Effector memory CD8-positive, alpha-beta T cell (primary cell): ENCODE results near the gene LENG8.

ENCODE experiments used
- ATAC-seq: fragments of 150-1000 bp; cut with Tn5 transposase; replicated peaks from 2 replicates; pipeline ENCODE4 v1.10.0; 2021; ENCODE audit warnings: mild to moderate bottlenecking, moderate library complexity
- DNase-seq, 3 experiments: peaks; one replicate each; pipeline ENCODE4 v3.0.0; 2021
- H3K27ac Mint-ChIP-seq, 2 donors: one replicate each; pipeline ENCODE4 v1.8.0; 2022; ENCODE audit warnings: mild to moderate bottlenecking in 2 of 2, mixed read lengths in 2 of 2, moderate library complexity in 2 of 2
- H3K27me3 Mint-ChIP-seq, 2 donors: one replicate each; pipeline ENCODE4 v1.8.0; 2022; ENCODE audit warnings: mixed read lengths in 2 of 2
- H3K36me3 Mint-ChIP-seq: one replicate; pipeline ENCODE4 v1.8.0; 2022; ENCODE audit warnings: mild to moderate bottlenecking, moderate library complexity, mixed read lengths; ENCODE audit not compliant: insufficient read depth
- H3K4me1 Mint-ChIP-seq, 2 donors: one replicate each; pipeline ENCODE4 v1.8.0; 2022; ENCODE audit warnings: low read depth in 2 of 2, mixed read lengths in 2 of 2
- H3K4me3 Mint-ChIP-seq, 2 donors: one replicate each; pipeline ENCODE4 v1.8.0; 2022; ENCODE audit warnings: mild to moderate bottlenecking in 2 of 2, mixed read lengths in 2 of 2, moderate library complexity in 2 of 2
- H3K9me3 Mint-ChIP-seq, 2 donors: one replicate each; pipeline ENCODE4 v1.8.0; 2022; ENCODE audit warnings: mixed read lengths in 2 of 2
- total RNA-seq, 9 experiments: gene quantifications; one replicate each; lab custom pipeline; 2026; lab: John Stamatoyannopoulos, UW

Gene LENG8
- total RNA-seq: 129 to 557 (median 328) reads per million in 9 experiments

- no peaks in the 10 kb centered on the region for H3K27me3 Mint-ChIP-seq
- H3K4me3 Mint-ChIP-seq: peak within 1 kb of the TSS; percentile 96 to 97
- H3K9me3 Mint-ChIP-seq: no peaks in the 10 kb centered on the region
Measured at GRCh38 chr19:54448774-54449700, at the start of gene LENG8. TSS of gene LENG8 (plus strand) at chr19:54449199. CDS start at chr19:54451345, 2,146 bp downstream.

GRCh38 chr19:54400913-54401312 is 48.1 kb upstream of the LENG8 start:
- H3K4me3 Mint-ChIP-seq: no peak overlapping the region
- no peak overlapping the region for H3K27ac Mint-ChIP-seq
- H3K36me3 Mint-ChIP-seq: peaks cover 2% of the 10 kb centered on the region
- H3K27me3 Mint-ChIP-seq: peaks cover 16 to 32% of the 10 kb centered on the region in 2 donors
- DNase-seq (no peak), ATAC-seq (no peak)
- H3K4me1 Mint-ChIP-seq: no peaks in the 10 kb centered on the region
- H3K9me3 Mint-ChIP-seq: no peaks in the 10 kb centered on the region

More at GRCh38 chr19:54448774-54449700, at the start of gene LENG8:
- DNase-seq: peak; percentile 96 to 98 (median 97)
- peaks cover 38 to 39% of the 10 kb centered on the region in 2 donors for H3K4me1 Mint-ChIP-seq
- peak within 1 kb of the TSS; percentile 95 to 99 for H3K27ac Mint-ChIP-seq
- peak; percentile 90 for ATAC-seq
- peaks cover 63% of the 10 kb centered on the region for H3K36me3 Mint-ChIP-seq

GRCh38 chr19:54403054-54403453 is 45.9 kb upstream of the LENG8 start:
- DNase-seq (no peak), ATAC-seq (no peak)
- H3K27ac Mint-ChIP-seq: no peak overlapping the region
- no peaks in the 10 kb centered on the region for H3K9me3 Mint-ChIP-seq
- peaks cover 16 to 24% of the 10 kb centered on the region in 2 donors for H3K27me3 Mint-ChIP-seq
- no peak overlapping the region for H3K4me3 Mint-ChIP-seq
- no peaks in the 10 kb centered on the region for H3K4me1 Mint-ChIP-seq
- peaks cover 2% of the 10 kb centered on the region for H3K36me3 Mint-ChIP-seq

- Mint-ChIP-seq H3K4me3 (no peak overlapping the region), H3K4me1 (no peaks in the 10 kb centered on the region), H3K27ac (no peak overlapping the region), H3K27me3 (peaks cover 10 to 12% of the 10 kb centered on the region in 2 donors), H3K9me3 (peaks cover 0 to 2% of the 10 kb centered on the region in 2 donors), H3K36me3 (peaks cover 6% of the 10 kb centered on the region)
- ATAC-seq (no peak), DNase-seq (no peak)
Measured at GRCh38 chr19:54405628-54406027, 43.4 kb upstream of the LENG8 start.

GRCh38 chr19:54407780-54408179 is 41.2 kb upstream of the LENG8 start:
- ATAC-seq (no peak), DNase-seq (no peak)
- peaks cover 0 to 4% of the 10 kb centered on the region in 2 donors for H3K4me1 Mint-ChIP-seq
- H3K9me3 Mint-ChIP-seq: peaks cover 0 to 2% of the 10 kb centered on the region in 2 donors
- peaks cover 10% of the 10 kb centered on the region in 2 donors for H3K27me3 Mint-ChIP-seq
- no peak overlapping the region for H3K4me3 Mint-ChIP-seq
- peaks cover 6% of the 10 kb centered on the region for H3K36me3 Mint-ChIP-seq
- peak overlapping the region; percentile 83 for H3K27ac Mint-ChIP-seq

- Mint-ChIP-seq H3K27ac (peak overlapping the region; percentile 83), H3K36me3 (peaks cover 6% of the 10 kb centered on the region), H3K27me3 (peaks cover 5 to 7% of the 10 kb centered on the region in 2 donors), H3K4me1 (peaks cover 0 to 4% of the 10 kb centered on the region in 2 donors), H3K9me3 (peaks cover under 1 to 2% of the 10 kb centered on the region in 2 donors), H3K4me3 (no peak overlapping the region)
- DNase-seq (no peak), ATAC-seq (no peak)
Measured at GRCh38 chr19:54408456-54409026, 40.5 kb upstream of the LENG8 start.

GRCh38 chr19:54411033-54411432 is 38.0 kb upstream of the LENG8 start:
- Mint-ChIP-seq H3K4me1 (peaks cover 4% of the 10 kb centered on the region in 2 donors), H3K4me3 (no peak overlapping the region), H3K9me3 (peaks cover 7 to 10% of the 10 kb centered on the region in 2 donors), H3K27ac (no peak overlapping the region), H3K36me3 (peaks cover 4% of the 10 kb centered on the region), H3K27me3 (peaks cover 20 to 23% of the 10 kb centered on the region in 2 donors)
- ATAC-seq (no peak), DNase-seq (no peak)

- peaks cover 36 to 37% of the 10 kb centered on the region in 2 donors for H3K27me3 Mint-ChIP-seq
- no peak for ATAC-seq
- no peak for DNase-seq
- peaks cover 4% of the 10 kb centered on the region for H3K36me3 Mint-ChIP-seq
- peaks cover 8 to 11% of the 10 kb centered on the region in 2 donors for H3K4me1 Mint-ChIP-seq
- no peak overlapping the region for H3K27ac Mint-ChIP-seq
- H3K4me3 Mint-ChIP-seq: no peak overlapping the region
- peaks cover 7 to 10% of the 10 kb centered on the region in 2 donors for H3K9me3 Mint-ChIP-seq
Measured at GRCh38 chr19:54412877-54413276, 36.1 kb upstream of the LENG8 start.

- Mint-ChIP-seq H3K4me3 (no peak overlapping the region), H3K4me1 (peaks cover 13 to 16% of the 10 kb centered on the region in 2 donors), H3K9me3 (peaks cover 6 to 10% of the 10 kb centered on the region in 2 donors), H3K27me3 (peaks cover 41 to 43% of the 10 kb centered on the region in 2 donors), H3K27ac (peak overlapping the region in 1 of 2 donors; percentile 4), H3K36me3 (no peaks in the 10 kb centered on the region)
- ATAC-seq: no peak
- DNase-seq: no peak
Measured at GRCh38 chr19:54414156-54414555, 34.8 kb upstream of the LENG8 start.

- Mint-ChIP-seq H3K4me3 (no peak within 1 kb of the TSS), H3K27ac (peak within 1 kb of the TSS in 1 of 2 donors; percentile 4), H3K36me3 (no peaks in the 10 kb centered on the region), H3K27me3 (peaks cover 41 to 50% of the 10 kb centered on the region in 2 donors), H3K9me3 (peaks cover 6 to 10% of the 10 kb centered on the region in 2 donors), H3K4me1 (peaks cover 13 to 16% of the 10 kb centered on the region in 2 donors)
- ATAC-seq (peak; percentile 63), DNase-seq (peak in 2 of 3 experiments; percentile 26 to 31)
Measured at GRCh38 chr19:54415208-54415900, 33.6 kb upstream of the LENG8 start, which contains the start of gene TTYH1. TSS of gene TTYH1 (plus strand) at chr19:54415464. CDS start at chr19:54415553, 89 bp downstream.

GRCh38 chr19:54415901-54416673 is 32.9 kb upstream of the LENG8 start:
- H3K36me3 Mint-ChIP-seq: no peaks in the 10 kb centered on the region
- ATAC-seq: no peak
- no peak overlapping the region for H3K27ac Mint-ChIP-seq
- H3K4me3 Mint-ChIP-seq: no peak overlapping the region
- H3K27me3 Mint-ChIP-seq: peaks cover 41 to 50% of the 10 kb centered on the region in 2 donors
- H3K4me1 Mint-ChIP-seq: peaks cover 10 to 16% of the 10 kb centered on the region in 2 donors
- no peak for DNase-seq
- peaks cover 6 to 10% of the 10 kb centered on the region in 2 donors for H3K9me3 Mint-ChIP-seq

- H3K27ac Mint-ChIP-seq: no peak overlapping the region
- DNase-seq (no peak), ATAC-seq (no peak)
- no peaks in the 10 kb centered on the region for H3K36me3 Mint-ChIP-seq
- no peak overlapping the region for H3K4me3 Mint-ChIP-seq
- H3K27me3 Mint-ChIP-seq: peaks cover 41 to 50% of the 10 kb centered on the region in 2 donors
- H3K9me3 Mint-ChIP-seq: peaks cover 6 to 10% of the 10 kb centered on the region in 2 donors
- peaks cover 10 to 16% of the 10 kb centered on the region in 2 donors for H3K4me1 Mint-ChIP-seq
Measured at GRCh38 chr19:54416695-54417491, 32.1 kb upstream of the LENG8 start.
